Duodenal mucosa (tissue), 2 donors: ENCODE measurements around the gene SETBP1.

ENCODE experiments used
- H3K27ac ChIP-seq: one replicate; pipeline ENCODE4 v1.7.0; 2013; ENCODE audit warnings: low read depth, low read length
- H3K27me3 ChIP-seq, 2 donors: one replicate each; pipeline ENCODE4 v1.7.0; 2013; ENCODE audit warnings: low read length in 2 of 2, control low read depth in 1 of 2; ENCODE audit not compliant: insufficient read depth in 2 of 2, control insufficient read depth in 1 of 2
- H3K36me3 ChIP-seq, 2 donors: one replicate each; pipeline ENCODE4 v1.7.0; 2013; ENCODE audit warnings: low read length in 2 of 2, control low read depth in 1 of 2; ENCODE audit not compliant: insufficient read depth in 2 of 2, control insufficient read depth in 1 of 2
- H3K4me1 ChIP-seq, 2 donors: one replicate each; pipeline ENCODE4 v1.7.0; 2013; ENCODE audit warnings: low read length in 2 of 2, control low read depth in 1 of 2; ENCODE audit not compliant: insufficient read depth in 2 of 2, control insufficient read depth in 1 of 2
- H3K4me3 ChIP-seq, 2 donors: one replicate each; pipeline ENCODE4 v1.7.0; 2013; ENCODE audit warnings: low read length in 2 of 2, low read depth in 1 of 2
- H3K9ac ChIP-seq, 2 donors: one replicate each; pipeline ENCODE4 v1.7.0; 2013; ENCODE audit warnings: low read length in 2 of 2, low read depth in 1 of 2
- H3K9me3 ChIP-seq, 2 donors: one replicate each; pipeline ENCODE4 v1.7.0; 2013; ENCODE audit warnings: low read length in 2 of 2, control low read depth in 1 of 2; ENCODE audit not compliant: control insufficient read depth in 1 of 2

Gene SETBP1

GRCh38 chr18:44915213-44915612, 234.5 kb downstream of the SETBP1 start:
- Histone ChIP-seq H3K4me3 (no peak overlapping the region), H3K27ac (no peak overlapping the region), H3K9me3 (no peaks in the 10 kb centered on the region), H3K4me1 (peaks cover 17% of the 10 kb centered on the region in 2 donors), H3K27me3 (no peaks in the 10 kb centered on the region), H3K36me3 (no peaks in the 10 kb centered on the region), H3K9ac (no peak overlapping the region)

GRCh38 chr18:44915661-44916060, 235.0 kb downstream of the SETBP1 start:
- Histone ChIP-seq H3K4me3 (no peak overlapping the region), H3K27ac (no peak overlapping the region), H3K9me3 (no peaks in the 10 kb centered on the region), H3K9ac (no peak overlapping the region), H3K27me3 (no peaks in the 10 kb centered on the region), H3K36me3 (no peaks in the 10 kb centered on the region), H3K4me1 (peaks cover 17% of the 10 kb centered on the region in 2 donors)

- Histone ChIP-seq H3K9ac (no peak overlapping the region), H3K9me3 (no peaks in the 10 kb centered on the region), H3K27me3 (no peaks in the 10 kb centered on the region), H3K27ac (no peak overlapping the region), H3K4me3 (no peak overlapping the region), H3K36me3 (no peaks in the 10 kb centered on the region), H3K4me1 (peaks cover 14 to 17% of the 10 kb centered on the region in 2 donors)
Observed at GRCh38 chr18:44916429-44917207, 235.9 kb downstream of the SETBP1 start.

- Histone ChIP-seq H3K27ac (no peak overlapping the region), H3K4me3 (no peak overlapping the region), H3K4me1 (peaks cover 14 to 17% of the 10 kb centered on the region in 2 donors), H3K36me3 (no peaks in the 10 kb centered on the region), H3K27me3 (no peaks in the 10 kb centered on the region), H3K9me3 (no peaks in the 10 kb centered on the region), H3K9ac (no peak overlapping the region)
Observed at GRCh38 chr18:44917216-44918141, 236.8 kb downstream of the SETBP1 start.

- H3K4me1 ChIP-seq = peaks cover 14 to 17% of the 10 kb centered on the region in 2 donors
- H3K27ac ChIP-seq = no peak overlapping the region
- no peaks in the 10 kb centered on the region for H3K36me3 ChIP-seq
- no peak overlapping the region for H3K9ac ChIP-seq
- H3K9me3 ChIP-seq = no peaks in the 10 kb centered on the region
- H3K27me3 ChIP-seq = no peaks in the 10 kb centered on the region
- no peak overlapping the region for H3K4me3 ChIP-seq
Observed at GRCh38 chr18:44918142-44918476, 237.4 kb downstream of the SETBP1 start.

DNA sequence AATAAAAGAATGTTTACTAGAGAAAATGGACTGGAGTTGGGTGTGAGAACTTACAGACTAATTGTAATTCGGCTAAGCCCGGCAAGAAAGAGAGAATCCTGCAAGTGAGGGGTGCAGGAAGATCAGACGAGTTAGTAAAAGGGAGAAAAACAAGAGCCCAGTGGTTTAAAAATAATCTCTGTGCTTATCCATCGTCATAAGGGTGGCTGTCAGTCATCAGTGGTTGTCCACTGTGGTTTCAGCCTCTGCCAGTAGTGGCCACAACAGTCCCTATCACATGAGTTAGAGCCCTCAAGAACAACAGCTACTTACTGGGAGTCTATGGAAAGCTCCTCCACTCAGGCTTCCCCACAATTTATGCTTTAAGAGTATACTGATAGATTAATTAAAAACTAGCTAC, 239.8 kb downstream of the SETBP1 start:
- Histone ChIP-seq H3K9ac (no peak overlapping the region), H3K27me3 (no peaks in the 10 kb centered on the region), H3K27ac (no peak overlapping the region), H3K4me1 (peaks cover 14 to 17% of the 10 kb centered on the region in 2 donors), H3K9me3 (no peaks in the 10 kb centered on the region), H3K4me3 (no peak overlapping the region), H3K36me3 (no peaks in the 10 kb centered on the region)

DNA sequence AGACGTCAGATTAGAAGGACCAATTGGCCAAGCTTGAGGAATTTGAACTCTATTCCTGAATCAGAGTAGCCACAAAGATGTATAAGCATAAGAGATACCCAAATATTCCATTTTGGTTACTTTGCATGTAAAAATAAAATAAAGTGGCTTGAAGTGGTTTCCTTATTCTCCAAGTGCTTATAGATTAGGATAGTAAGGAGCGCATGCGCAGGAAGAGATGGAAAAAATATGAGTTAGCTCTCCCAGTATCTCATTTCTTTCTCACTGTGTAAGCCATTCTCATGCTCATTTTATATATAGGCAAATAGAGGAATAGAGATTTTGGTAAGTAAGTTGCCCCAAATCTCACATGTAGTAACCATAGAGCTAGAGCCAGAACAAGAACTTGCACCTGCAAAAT, 241.3 kb downstream of the SETBP1 start:
- H3K27ac ChIP-seq = no peak overlapping the region
- no peak overlapping the region for H3K4me3 ChIP-seq
- H3K9me3 ChIP-seq = no peaks in the 10 kb centered on the region
- H3K36me3 ChIP-seq = no peaks in the 10 kb centered on the region
- H3K27me3 ChIP-seq = no peaks in the 10 kb centered on the region
- peaks cover 14% of the 10 kb centered on the region in 2 donors for H3K4me1 ChIP-seq
- no peak overlapping the region for H3K9ac ChIP-seq

GRCh38 chr18:44922968-44923367, 242.3 kb downstream of the SETBP1 start:
- Histone ChIP-seq H3K36me3 (no peaks in the 10 kb centered on the region), H3K4me1 (peaks cover 4 to 5% of the 10 kb centered on the region in 2 donors), H3K9ac (no peak overlapping the region), H3K9me3 (no peaks in the 10 kb centered on the region), H3K4me3 (no peak overlapping the region), H3K27me3 (no peaks in the 10 kb centered on the region), H3K27ac (no peak overlapping the region)

DNA sequence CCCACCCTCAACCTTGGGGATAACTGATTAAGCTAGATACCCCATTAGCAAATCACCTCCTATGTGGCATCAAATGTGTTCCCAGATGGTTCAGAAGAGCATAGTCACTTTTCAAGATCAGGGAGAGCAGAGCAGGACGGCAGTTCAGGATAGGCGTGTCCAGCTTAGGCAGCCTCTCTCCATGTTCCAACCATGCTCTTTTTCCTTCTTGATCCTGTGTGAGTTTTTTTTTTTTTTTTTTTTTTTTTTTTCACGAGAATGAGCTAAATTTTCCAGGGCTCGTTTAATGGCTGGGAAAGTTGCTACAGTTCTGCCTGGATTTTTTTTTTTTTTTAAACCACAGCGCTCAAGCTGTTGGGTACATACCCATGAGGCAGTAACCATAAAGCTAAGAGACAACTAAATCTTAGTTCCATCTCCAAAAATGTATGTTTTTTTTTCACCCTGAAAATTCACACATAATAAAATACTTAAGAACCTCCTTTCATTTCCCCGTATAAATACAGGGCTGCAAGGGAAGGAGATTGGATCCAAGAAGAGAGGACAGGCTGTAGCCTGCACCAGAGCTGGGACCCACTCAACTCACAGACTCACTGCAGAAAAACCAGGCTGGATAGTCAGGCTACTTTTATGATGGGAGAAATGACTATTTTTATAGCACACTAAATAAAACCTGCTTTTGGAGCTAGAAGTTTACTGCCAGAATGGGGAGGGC, 244.3 kb downstream of the SETBP1 start:
- no peaks in the 10 kb centered on the region for H3K4me1 ChIP-seq
- H3K4me3 ChIP-seq = no peak overlapping the region
- H3K27ac ChIP-seq = no peak overlapping the region
- H3K36me3 ChIP-seq = no peaks in the 10 kb centered on the region
- no peaks in the 10 kb centered on the region for H3K9me3 ChIP-seq
- H3K9ac ChIP-seq = no peak overlapping the region
- H3K27me3 ChIP-seq = no peaks in the 10 kb centered on the region
